ENCODE data around the gene CREG1. TPM values are rescaled to one million over a fixed set of nuclear protein-coding genes. Genes with fewer than 3 reads are reported as not detected.

CREG1 gene
- total and polyA plus RNA-seq, 2 experiments from 2014 or later, result 21.2 to 42.7 TPM

DNA sequence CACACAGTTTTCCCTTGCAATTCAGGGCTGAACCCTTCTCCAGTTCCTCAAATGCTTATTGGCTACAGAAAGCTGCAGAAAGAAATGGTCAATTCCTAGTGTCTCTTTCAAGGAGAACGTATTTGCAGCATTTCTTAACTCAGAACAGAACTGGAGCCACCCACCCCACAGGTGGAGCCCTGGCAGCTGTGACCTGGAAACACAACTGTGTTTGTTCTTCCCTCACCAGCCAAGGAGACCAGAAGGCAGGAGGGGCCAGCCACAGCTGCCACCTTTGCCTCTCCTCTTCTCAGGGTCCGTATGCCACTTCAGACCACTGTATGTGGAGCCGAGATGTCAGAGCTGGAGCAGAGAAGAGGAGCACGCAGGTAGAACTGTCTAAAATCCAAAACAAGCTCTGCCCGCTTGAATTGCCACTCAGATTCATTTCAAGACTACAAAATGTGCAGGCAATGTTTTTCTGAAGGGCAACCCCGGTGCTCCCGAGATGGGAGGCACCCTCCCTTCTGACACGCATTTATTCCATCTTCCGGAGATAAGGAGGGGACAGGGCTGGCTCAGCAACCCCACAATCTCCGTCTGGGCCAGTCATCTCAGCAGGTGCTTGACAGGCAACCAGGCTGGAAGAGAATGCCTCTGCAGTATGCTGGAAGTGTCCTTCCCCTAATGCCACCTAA lies 51.9 kb downstream of the CREG1 start:
- Mint-ChIP-seq H3K4me1 (peaks cover 33% of the 10 kb centered on the region), H3K27ac (no peak overlapping the region), H3K4me3 (no peak overlapping the region), H3K9me3 (no peaks in the 10 kb centered on the region), H3K27me3 (ENCODE audit: insufficient read depth, low read depth, poor library complexity) (no peaks in the 10 kb centered on the region), H3K36me3 (ENCODE audit: low read depth) (no peaks in the 10 kb centered on the region)
- Histone ChIP-seq H3K79me2 (replicated peaks; ENCODE audit: insufficient read depth) (no peaks in the 10 kb centered on the region), H3F3A (replicated peaks; ENCODE audit: low read depth) (no peaks in the 10 kb centered on the region), H3K4me1 (ENCODE audit: insufficient read depth) (peaks cover 15% of the 10 kb centered on the region), H3K4me2 (no peak overlapping the region), H2AFZ (no peak overlapping the region), H3K27ac (ENCODE audit: low read depth) (no peak overlapping the region), H3K4me3 (no peak overlapping the region), H3K36me3 (ENCODE audit: insufficient read depth) (no peaks in the 10 kb centered on the region), H3K9me2 (ENCODE audit: insufficient read depth) (0 out of 2 replicates have a peak, but pooled peaks cover 8% of the 10 kb centered on the region), H3K27me3 (ENCODE audit: insufficient read depth) (no peaks in the 10 kb centered on the region), H4K20me1 (replicated peaks; ENCODE audit: insufficient read depth) (no peaks in the 10 kb centered on the region)
- DNase-seq (ENCODE audit: low spot score), result no peak
- no peak for ATAC-seq
- TF ChIP-seq, protein P1, sequence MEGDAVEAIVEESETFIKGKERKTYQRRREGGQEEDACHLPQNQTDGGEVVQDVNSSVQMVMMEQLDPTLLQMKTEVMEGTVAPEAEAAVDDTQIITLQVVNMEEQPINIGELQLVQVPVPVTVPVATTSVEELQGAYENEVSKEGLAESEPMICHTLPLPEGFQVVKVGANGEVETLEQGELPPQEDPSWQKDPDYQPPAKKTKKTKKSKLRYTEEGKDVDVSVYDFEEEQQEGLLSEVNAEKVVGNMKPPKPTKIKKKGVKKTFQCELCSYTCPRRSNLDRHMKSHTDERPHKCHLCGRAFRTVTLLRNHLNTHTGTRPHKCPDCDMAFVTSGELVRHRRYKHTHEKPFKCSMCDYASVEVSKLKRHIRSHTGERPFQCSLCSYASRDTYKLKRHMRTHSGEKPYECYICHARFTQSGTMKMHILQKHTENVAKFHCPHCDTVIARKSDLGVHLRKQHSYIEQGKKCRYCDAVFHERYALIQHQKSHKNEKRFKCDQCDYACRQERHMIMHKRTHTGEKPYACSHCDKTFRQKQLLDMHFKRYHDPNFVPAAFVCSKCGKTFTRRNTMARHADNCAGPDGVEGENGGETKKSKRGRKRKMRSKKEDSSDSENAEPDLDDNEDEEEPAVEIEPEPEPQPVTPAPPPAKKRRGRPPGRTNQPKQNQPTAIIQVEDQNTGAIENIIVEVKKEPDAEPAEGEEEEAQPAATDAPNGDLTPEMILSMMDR (conservative IDR thresholded peaks at IDR 0.05; ENCODE audit: low read depth in 2 of 2), result no peak
- no peak for TF ChIP-seq STAT1 (IDR thresholded peaks at IDR 0.05; ENCODE audit: unreplicated experiment)
- TF ChIP-seq, protein P2, sequence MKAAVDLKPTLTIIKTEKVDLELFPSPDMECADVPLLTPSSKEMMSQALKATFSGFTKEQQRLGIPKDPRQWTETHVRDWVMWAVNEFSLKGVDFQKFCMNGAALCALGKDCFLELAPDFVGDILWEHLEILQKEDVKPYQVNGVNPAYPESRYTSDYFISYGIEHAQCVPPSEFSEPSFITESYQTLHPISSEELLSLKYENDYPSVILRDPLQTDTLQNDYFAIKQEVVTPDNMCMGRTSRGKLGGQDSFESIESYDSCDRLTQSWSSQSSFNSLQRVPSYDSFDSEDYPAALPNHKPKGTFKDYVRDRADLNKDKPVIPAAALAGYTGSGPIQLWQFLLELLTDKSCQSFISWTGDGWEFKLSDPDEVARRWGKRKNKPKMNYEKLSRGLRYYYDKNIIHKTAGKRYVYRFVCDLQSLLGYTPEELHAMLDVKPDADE (IDR thresholded peaks at IDR 0.05), result no peak
- TF ChIP-seq EZH2 (IDR thresholded peaks at IDR 0.05; ENCODE audit: low read depth, unreplicated experiment), result no peak
- TF ChIP-seq, protein P3, sequence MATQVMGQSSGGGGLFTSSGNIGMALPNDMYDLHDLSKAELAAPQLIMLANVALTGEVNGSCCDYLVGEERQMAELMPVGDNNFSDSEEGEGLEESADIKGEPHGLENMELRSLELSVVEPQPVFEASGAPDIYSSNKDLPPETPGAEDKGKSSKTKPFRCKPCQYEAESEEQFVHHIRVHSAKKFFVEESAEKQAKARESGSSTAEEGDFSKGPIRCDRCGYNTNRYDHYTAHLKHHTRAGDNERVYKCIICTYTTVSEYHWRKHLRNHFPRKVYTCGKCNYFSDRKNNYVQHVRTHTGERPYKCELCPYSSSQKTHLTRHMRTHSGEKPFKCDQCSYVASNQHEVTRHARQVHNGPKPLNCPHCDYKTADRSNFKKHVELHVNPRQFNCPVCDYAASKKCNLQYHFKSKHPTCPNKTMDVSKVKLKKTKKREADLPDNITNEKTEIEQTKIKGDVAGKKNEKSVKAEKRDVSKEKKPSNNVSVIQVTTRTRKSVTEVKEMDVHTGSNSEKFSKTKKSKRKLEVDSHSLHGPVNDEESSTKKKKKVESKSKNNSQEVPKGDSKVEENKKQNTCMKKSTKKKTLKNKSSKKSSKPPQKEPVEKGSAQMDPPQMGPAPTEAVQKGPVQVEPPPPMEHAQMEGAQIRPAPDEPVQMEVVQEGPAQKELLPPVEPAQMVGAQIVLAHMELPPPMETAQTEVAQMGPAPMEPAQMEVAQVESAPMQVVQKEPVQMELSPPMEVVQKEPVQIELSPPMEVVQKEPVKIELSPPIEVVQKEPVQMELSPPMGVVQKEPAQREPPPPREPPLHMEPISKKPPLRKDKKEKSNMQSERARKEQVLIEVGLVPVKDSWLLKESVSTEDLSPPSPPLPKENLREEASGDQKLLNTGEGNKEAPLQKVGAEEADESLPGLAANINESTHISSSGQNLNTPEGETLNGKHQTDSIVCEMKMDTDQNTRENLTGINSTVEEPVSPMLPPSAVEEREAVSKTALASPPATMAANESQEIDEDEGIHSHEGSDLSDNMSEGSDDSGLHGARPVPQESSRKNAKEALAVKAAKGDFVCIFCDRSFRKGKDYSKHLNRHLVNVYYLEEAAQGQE (IDR thresholded peaks at IDR 0.05; ENCODE audit: unreplicated experiment), result no peak
- no peak for TF ChIP-seq NANOG (IDR thresholded peaks at IDR 0.05; ENCODE audit: borderline replicate concordance)
- no peak for TF ChIP-seq JUNB (IDR thresholded peaks at IDR 0.05; ENCODE audit: unreplicated experiment)
- TF ChIP-seq, protein P4, sequence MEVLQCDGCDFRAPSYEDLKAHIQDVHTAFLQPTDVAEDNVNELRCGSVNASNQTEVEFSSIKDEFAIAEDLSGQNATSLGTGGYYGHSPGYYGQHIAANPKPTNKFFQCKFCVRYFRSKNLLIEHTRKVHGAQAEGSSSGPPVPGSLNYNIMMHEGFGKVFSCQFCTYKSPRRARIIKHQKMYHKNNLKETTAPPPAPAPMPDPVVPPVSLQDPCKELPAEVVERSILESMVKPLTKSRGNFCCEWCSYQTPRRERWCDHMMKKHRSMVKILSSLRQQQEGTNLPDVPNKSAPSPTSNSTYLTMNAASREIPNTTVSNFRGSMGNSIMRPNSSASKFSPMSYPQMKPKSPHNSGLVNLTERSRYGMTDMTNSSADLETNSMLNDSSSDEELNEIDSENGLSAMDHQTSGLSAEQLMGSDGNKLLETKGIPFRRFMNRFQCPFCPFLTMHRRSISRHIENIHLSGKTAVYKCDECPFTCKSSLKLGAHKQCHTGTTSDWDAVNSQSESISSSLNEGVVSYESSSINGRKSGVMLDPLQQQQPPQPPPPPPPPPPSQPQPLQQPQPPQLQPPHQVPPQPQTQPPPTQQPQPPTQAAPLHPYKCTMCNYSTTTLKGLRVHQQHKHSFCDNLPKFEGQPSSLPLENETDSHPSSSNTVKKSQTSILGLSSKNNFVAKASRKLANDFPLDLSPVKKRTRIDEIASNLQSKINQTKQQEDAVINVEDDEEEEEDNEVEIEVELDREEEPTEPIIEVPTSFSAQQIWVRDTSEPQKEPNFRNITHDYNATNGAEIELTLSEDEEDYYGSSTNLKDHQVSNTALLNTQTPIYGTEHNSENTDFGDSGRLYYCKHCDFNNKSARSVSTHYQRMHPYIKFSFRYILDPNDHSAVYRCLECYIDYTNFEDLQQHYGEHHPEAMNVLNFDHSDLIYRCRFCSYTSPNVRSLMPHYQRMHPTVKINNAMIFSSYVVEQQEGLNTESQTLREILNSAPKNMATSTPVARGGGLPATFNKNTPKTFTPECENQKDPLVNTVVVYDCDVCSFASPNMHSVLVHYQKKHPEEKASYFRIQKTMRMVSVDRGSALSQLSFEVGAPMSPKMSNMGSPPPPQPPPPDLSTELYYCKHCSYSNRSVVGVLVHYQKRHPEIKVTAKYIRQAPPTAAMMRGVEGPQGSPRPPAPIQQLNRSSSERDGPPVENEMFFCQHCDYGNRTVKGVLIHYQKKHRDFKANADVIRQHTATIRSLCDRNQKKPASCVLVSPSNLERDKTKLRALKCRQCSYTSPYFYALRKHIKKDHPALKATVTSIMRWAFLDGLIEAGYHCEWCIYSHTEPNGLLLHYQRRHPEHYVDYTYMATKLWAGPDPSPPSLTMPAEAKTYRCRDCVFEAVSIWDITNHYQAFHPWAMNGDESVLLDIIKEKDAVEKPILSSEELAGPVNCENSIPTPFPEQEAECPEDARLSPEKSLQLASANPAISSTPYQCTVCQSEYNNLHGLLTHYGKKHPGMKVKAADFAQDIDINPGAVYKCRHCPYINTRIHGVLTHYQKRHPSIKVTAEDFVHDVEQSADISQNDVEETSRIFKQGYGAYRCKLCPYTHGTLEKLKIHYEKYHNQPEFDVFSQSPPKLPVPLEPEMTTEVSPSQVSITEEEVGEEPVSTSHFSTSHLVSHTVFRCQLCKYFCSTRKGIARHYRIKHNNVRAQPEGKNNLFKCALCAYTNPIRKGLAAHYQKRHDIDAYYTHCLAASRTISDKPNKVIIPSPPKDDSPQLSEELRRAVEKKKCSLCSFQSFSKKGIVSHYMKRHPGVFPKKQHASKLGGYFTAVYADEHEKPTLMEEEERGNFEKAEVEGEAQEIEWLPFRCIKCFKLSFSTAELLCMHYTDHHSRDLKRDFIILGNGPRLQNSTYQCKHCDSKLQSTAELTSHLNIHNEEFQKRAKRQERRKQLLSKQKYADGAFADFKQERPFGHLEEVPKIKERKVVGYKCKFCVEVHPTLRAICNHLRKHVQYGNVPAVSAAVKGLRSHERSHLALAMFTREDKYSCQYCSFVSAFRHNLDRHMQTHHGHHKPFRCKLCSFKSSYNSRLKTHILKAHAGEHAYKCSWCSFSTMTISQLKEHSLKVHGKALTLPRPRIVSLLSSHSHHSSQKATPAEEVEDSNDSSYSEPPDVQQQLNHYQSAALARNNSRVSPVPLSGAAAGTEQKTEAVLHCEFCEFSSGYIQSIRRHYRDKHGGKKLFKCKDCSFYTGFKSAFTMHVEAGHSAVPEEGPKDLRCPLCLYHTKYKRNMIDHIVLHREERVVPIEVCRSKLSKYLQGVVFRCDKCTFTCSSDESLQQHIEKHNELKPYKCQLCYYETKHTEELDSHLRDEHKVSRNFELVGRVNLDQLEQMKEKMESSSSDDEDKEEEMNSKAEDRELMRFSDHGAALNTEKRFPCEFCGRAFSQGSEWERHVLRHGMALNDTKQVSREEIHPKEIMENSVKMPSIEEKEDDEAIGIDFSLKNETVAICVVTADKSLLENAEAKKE (CRISPR knock-in tag; IDR thresholded peaks at IDR 0.05), result no peak
- no peak for TF ChIP-seq ZNF331 (CRISPR knock-in tag; IDR thresholded peaks at IDR 0.05; ENCODE audit: low read depth)
- TF ChIP-seq ZNF114 (CRISPR knock-in tag; IDR thresholded peaks at IDR 0.05), result no peak
- TF ChIP-seq POLR2AphosphoS5 (IDR thresholded peaks at IDR 0.05; ENCODE audit: low read depth), result no peak
- no peak for TF ChIP-seq CREB1 (CRISPR knock-in tag; IDR thresholded peaks at IDR 0.05; ENCODE audit: low read depth)
- TF ChIP-seq EZH2phosphoT487 (IDR thresholded peaks at IDR 0.05; ENCODE audit: unreplicated experiment), result no peak

All from GM23338 (cell line).